H1 (cell line): ENCODE measurements around the gene TTC3. TPM values are rescaled to one million over a fixed set of nuclear protein-coding genes. Genes with fewer than 3 reads are reported as not detected.

Experiments
- CTCF ChIA-PET: fragments of 300-600 bp; sonication (Branson Sonifier 250); formaldehyde crosslinking; loops from one replicate; lab custom pipeline; 2021; ENCODE audit not compliant: partially characterized antibody; lab: Charles Lee
- POLR2A ChIA-PET: fragments of 300-600 bp; sonication (Branson Sonifier 250); formaldehyde crosslinking; loops from one replicate; lab custom pipeline; 2021; ENCODE audit warnings: inconsistent platforms; ENCODE audit not compliant: partially characterized antibody; lab: Charles Lee
- DNase-seq, 2 experiments: peaks; one replicate each; pipeline versions ENCODE4 v3.0.0 to v3.0.0-alpha.2; 2010 to 2022; ENCODE audit warnings: low spot score in 2 of 2, low read depth in 1 of 2, mixed read lengths in 1 of 2
- FAIRE-seq: peaks from 2 replicates; lab custom pipeline; 2011; peaks lifted over from hg19 to GRCh38; lab: Jason Lieb, UNC
- H2AFZ ChIP-seq: 2 replicates; pipeline ENCODE4 v1.8.1; 2012; ENCODE audit warnings: low read length, inconsistent platforms
- H2AK5ac ChIP-seq: 2 replicates; pipeline ENCODE4 v1.6.1; 2013; ENCODE audit warnings: low read depth, low read length
- H2BK120ac ChIP-seq: replicated peaks from 2 replicates; pipeline ENCODE3; 2013; ENCODE audit warnings: low read depth, low read length, inconsistent platforms
- H2BK12ac ChIP-seq: 2 replicates; pipeline ENCODE4 v1.6.1; 2013; ENCODE audit warnings: low read depth, low read length
- H2BK15ac ChIP-seq: 2 replicates; pipeline ENCODE4 v1.6.1; 2013; ENCODE audit warnings: low read length
- H2BK20ac ChIP-seq: 2 replicates; pipeline ENCODE4 v1.6.1; 2013; ENCODE audit warnings: low read length
- H2BK5ac ChIP-seq: 2 replicates; pipeline ENCODE4 v1.6.1; 2013; ENCODE audit warnings: low read depth, low read length
- H3K14ac ChIP-seq: 2 replicates; pipeline ENCODE4 v1.6.1; 2013; ENCODE audit warnings: inconsistent platforms; ENCODE audit not compliant: insufficient read length
- H3K18ac ChIP-seq: 2 replicates; pipeline ENCODE4 v1.6.1; 2013; ENCODE audit warnings: low read length; ENCODE audit errors: extremely low read depth
- H3K23ac ChIP-seq: 2 replicates; pipeline ENCODE4 v1.6.1; 2013; ENCODE audit warnings: inconsistent platforms; ENCODE audit not compliant: insufficient read length
- H3K23me2 ChIP-seq: 2 replicates; pipeline ENCODE4 v1.6.1; 2013; ENCODE audit warnings: low read depth, low read length
- H3K27ac ChIP-seq: 2 replicates; pipeline ENCODE4 v1.6.1; 2011; ENCODE audit warnings: low read depth, low read length, inconsistent platforms
- H3K27me3 ChIP-seq, 4 experiments: replicated peaks in 1 of 4; 1 replicate in 1 of 4; 2 replicates in 3 of 4; pipeline versions ENCODE4 v1.6.1 to v1.8.1; 2011 to 2013; ENCODE audit warnings: low read length in 3 of 4, mild to moderate bottlenecking in 3 of 4, inconsistent platforms in 2 of 4, mixed read lengths in 2 of 4, moderate library complexity in 1 of 4; ENCODE audit not compliant: control insufficient read depth in 3 of 4, insufficient read depth in 3 of 4; ENCODE audit errors: extremely low read depth in 1 of 4
- H3K36me3 ChIP-seq, 4 experiments: 2 replicates each; pipeline versions ENCODE4 v1.6.1 to v1.8.1; 2011 to 2013; ENCODE audit warnings: mild to moderate bottlenecking in 4 of 4, low read length in 3 of 4, moderate library complexity in 2 of 4, control low read depth in 1 of 4, inconsistent platforms in 1 of 4; ENCODE audit not compliant: insufficient read depth in 4 of 4, control insufficient read depth in 2 of 4
- H3K4ac ChIP-seq: replicated peaks from 2 replicates; pipeline ENCODE3; 2013; ENCODE audit warnings: low read length, low read depth, mixed read lengths, inconsistent platforms; ENCODE audit not compliant: insufficient read length
- H3K4me1 ChIP-seq, 4 experiments: replicated peaks in 1 of 4; 1 replicate in 1 of 4; 2 replicates in 3 of 4; pipeline versions ENCODE4 v1.6.1 to v1.8.1; 2011 to 2013; ENCODE audit warnings: low read length in 3 of 4, inconsistent platforms in 2 of 4, mixed read lengths in 1 of 4; ENCODE audit not compliant: insufficient read depth in 4 of 4, control insufficient read depth in 3 of 4
- H3K4me2 ChIP-seq, 2 experiments: 2 replicates each; pipeline versions ENCODE4 v1.6.1 to v1.8.1; 2011 to 2013; ENCODE audit warnings: low read depth in 2 of 2, low read length in 2 of 2, control low read depth in 1 of 2, inconsistent platforms in 1 of 2, mild to moderate bottlenecking in 1 of 2; ENCODE audit not compliant: insufficient read depth in 1 of 2
- H3K4me3 ChIP-seq, 4 experiments: fragments of 200-600, 300-600 bp in 1 of 4; sonication (generic), shearing (Covaris generic), sonication (Bioruptor Twin) in 1 of 4; 2 replicates each; pipeline versions ENCODE4 v1.5.1 to v1.8.1; 2011 to 2016; ENCODE audit warnings: low read length in 4 of 4, low read depth in 3 of 4, control low read depth in 2 of 4, inconsistent platforms in 2 of 4, mild to moderate bottlenecking in 2 of 4, mixed read lengths in 1 of 4, moderate library complexity in 1 of 4; ENCODE audit not compliant: insufficient read depth in 2 of 4; ENCODE audit errors: extremely low read depth in 1 of 4
- H3K56ac ChIP-seq: replicated peaks from 2 replicates; pipeline ENCODE3; 2013; ENCODE audit warnings: low read depth, mild to moderate bottlenecking, mixed read lengths, low read length, inconsistent platforms; ENCODE audit not compliant: insufficient read length
- H3K79me1 ChIP-seq: 2 replicates; pipeline ENCODE4 v1.6.1; 2013; ENCODE audit warnings: low read depth, low read length, control low read depth
- H3K79me2 ChIP-seq, 2 experiments: 2 replicates each; pipeline versions ENCODE4 v1.6.1 to v1.8.1; 2012 to 2013; ENCODE audit warnings: low read length in 2 of 2, mild to moderate bottlenecking in 2 of 2, inconsistent platforms in 1 of 2; ENCODE audit not compliant: insufficient read depth in 2 of 2, control insufficient read depth in 1 of 2
- H3K9ac ChIP-seq, 4 experiments: replicated peaks in 1 of 4; 1 replicate in 1 of 4; 2 replicates in 3 of 4; pipeline versions ENCODE4 v1.6.1 to v1.8.1; 2011 to 2013; ENCODE audit warnings: low read depth in 3 of 4, low read length in 3 of 4, control low read depth in 2 of 4, mild to moderate bottlenecking in 2 of 4, moderate library complexity in 2 of 4, inconsistent platforms in 1 of 4; ENCODE audit errors: extremely low read depth in 1 of 4
- H3K9me3 ChIP-seq, 2 experiments: 2 replicates each; pipeline versions ENCODE4 v1.6.1 to v1.8.1; 2012 to 2013; ENCODE audit warnings: mild to moderate bottlenecking in 2 of 2, moderate library complexity in 2 of 2, control low read depth in 1 of 2, inconsistent platforms in 1 of 2, low read depth in 1 of 2, low read length in 1 of 2, mixed read lengths in 1 of 2; ENCODE audit not compliant: insufficient read depth in 2 of 2
- H4K20me1 ChIP-seq, 2 experiments: replicated peaks in 1 of 2; 2 replicates each; pipeline versions ENCODE3 to v1.8.1; 2011 to 2013; ENCODE audit warnings: inconsistent platforms in 2 of 2, low read length in 2 of 2, mild to moderate bottlenecking in 1 of 2; ENCODE audit not compliant: insufficient read depth in 2 of 2, control insufficient read depth in 1 of 2
- H4K5ac ChIP-seq: 2 replicates; pipeline ENCODE4 v1.6.1; 2013; ENCODE audit warnings: low read length, low read depth, mixed read lengths, inconsistent platforms; ENCODE audit not compliant: insufficient read length
- H4K8ac ChIP-seq: 2 replicates; pipeline ENCODE4 v1.8.0; 2013; ENCODE audit warnings: mild to moderate bottlenecking, moderate library complexity, low read length, inconsistent platforms; ENCODE audit not compliant: insufficient read depth; ENCODE audit errors: extremely low read depth
- H4K91ac ChIP-seq: replicated peaks from 2 replicates; pipeline ENCODE3; 2013; ENCODE audit warnings: low read length, mixed read lengths, inconsistent platforms; ENCODE audit not compliant: insufficient read length
- ATF2 ChIP-seq: IDR thresholded peaks from 2 replicates; pipeline ENCODE4 v1.6.1; 2012; ENCODE audit warnings: low read length, inconsistent platforms
- BACH1 ChIP-seq: IDR thresholded peaks from 2 replicates; pipeline ENCODE4 v1.6.1; 2012; ENCODE audit warnings: low read length, improper control_type of control experiment
- CEBPB ChIP-seq: IDR thresholded peaks from 2 replicates; pipeline ENCODE4 v1.6.1; 2012; ENCODE audit warnings: low read depth, low read length
- CTBP2 ChIP-seq: IDR thresholded peaks from 2 replicates; pipeline ENCODE4 v1.7.0; 2011; ENCODE audit warnings: borderline replicate concordance, mild to moderate bottlenecking, moderate library complexity, mixed read lengths, low read length; ENCODE audit not compliant: insufficient read depth, insufficient read length
- GTF2F1 ChIP-seq: IDR thresholded peaks from 2 replicates; pipeline ENCODE4 v1.6.1; 2012; ENCODE audit warnings: low read depth, low read length, improper control_type of control experiment, borderline replicate concordance
- HDAC2 ChIP-seq, 2 experiments: fragments of 300-600 bp in 1 of 2; sonication (generic) in 1 of 2; IDR thresholded peaks; 2 replicates each; pipeline ENCODE4 v1.6.1; 2011 to 2012; ENCODE audit warnings: low read depth in 2 of 2, low read length in 2 of 2, mild to moderate bottlenecking in 2 of 2, moderate library complexity in 2 of 2, borderline replicate concordance in 1 of 2, inconsistent platforms in 1 of 2
- NANOG ChIP-seq: IDR thresholded peaks from 2 replicates; pipeline ENCODE4 v1.6.1; 2011; ENCODE audit warnings: low read length, low read depth, mild to moderate bottlenecking, inconsistent platforms; ENCODE audit not compliant: insufficient read depth, poor library complexity, severe bottlenecking
- PHF8 ChIP-seq: fragments of 200-600 bp; sonication (generic); conservative IDR thresholded peaks from 2 replicates; pipeline ENCODE4 v1.7.1; 2012; ENCODE audit warnings: low read depth, mild to moderate bottlenecking, inconsistent platforms, low read length, moderate library complexity
- SP1 ChIP-seq: IDR thresholded peaks from 2 replicates; pipeline ENCODE4 v1.6.1; 2011; ENCODE audit warnings: low read depth, low read length
- SP4 ChIP-seq: IDR thresholded peaks from 2 replicates; pipeline ENCODE4 v1.6.1; 2012; ENCODE audit warnings: low read length, inconsistent platforms
- TBP ChIP-seq: IDR thresholded peaks from 2 replicates; pipeline ENCODE4 v1.6.1; 2011; ENCODE audit warnings: low read depth, low read length, improper control_type of control experiment
- WGBS, 2 experiments: shearing (Covaris generic) in 1 of 2; methylation state at CpG; one replicate each; pipeline versions ENCODE4 v1.1.6 to v1.1.7; 2013 to 2015; ENCODE audit warnings: low lambda C conversion rate in 2 of 2, mixed read lengths in 2 of 2, inconsistent platforms in 1 of 2, low coverage in 1 of 2, missing lambda C conversion rate in 1 of 2; ENCODE audit not compliant: insufficient replicate concordance in 2 of 2, insufficient coverage in 1 of 2, insufficient read length in 1 of 2; ENCODE audit errors: extremely low coverage in 1 of 2, missing lambda C conversion rate in 1 of 2; 5-methylcytosine and 5-hydroxymethylcytosine counted together
- polyA plus RNA-seq, 7 experiments: library from polyadenylated mRNA; depleted of rRNA in 3 of 7; stranded (reverse) in 5 of 7; unstranded in 2 of 7; fragments of >200 nt in 5 of 7; fragments of 200-250 nt in 2 of 7; gene quantifications; 1 replicate in 5 of 7; 2 replicates in 1 of 7; 4 replicates in 1 of 7; pipeline versions ENCODE4 v1.2.1 to v1.2.3, GENCODE V29; 2011 to 2013; ENCODE audit warnings: missing spikeins in 2 of 7, mixed read lengths in 2 of 7
- total RNA-seq: library from RNA; stranded (reverse); fragmentation: NEBNext Ultra II Directional; extraction: Animal tissue kit (Norgen Biotek cat#: 25700); gene quantifications from 2 replicates; pipeline ENCODE4 v1.2.1, GENCODE V29; 2021

Gene TTC3
- total and polyA plus RNA-seq, 2 of the 8 experiments (the other 6 are each of a cell fraction or from before 2014, with no cell fraction given): 11.0 to 36.2 TPM

- ChIA-PET CTCF (interaction anchor here (0.7 to 2.3 kb wide), 4 partner anchors 14 to 90 kb away, joined by 3 to 7 read pairs (median 3); no protein-coding TSS in a partner anchor), POLR2A (no interaction called here)
- Histone ChIP-seq H3K4me2 (no peak overlapping the region), H3K9me3 (no peaks in the 10 kb centered on the region), H3K18ac (no peak overlapping the region), H3K27ac (no peak overlapping the region), H2BK5ac (no peak overlapping the region), H3K4me3 (no peak overlapping the region), H4K91ac (no peak overlapping the region), H3K27me3 (peaks cover 0 to 69% (median 26%) of the 10 kb centered on the region in 4 experiments; a peak in 6 of 7 replicates), H2AK5ac (no peak overlapping the region), H3K56ac (no peak overlapping the region), H2BK15ac (no peak overlapping the region), H3K9ac (no peak overlapping the region), H2BK20ac (no peak overlapping the region), H3K23me2 (no peaks in the 10 kb centered on the region), H3K79me1 (no peaks in the 10 kb centered on the region), H3K4ac (no peak overlapping the region), H3K14ac (no peak overlapping the region), H3K23ac (no peak overlapping the region), H3K36me3 (no peaks in the 10 kb centered on the region), H2BK12ac (no peak overlapping the region), H3K79me2 (no peaks in the 10 kb centered on the region), H2AFZ (no peak overlapping the region), H4K5ac (no peak overlapping the region), H3K4me1 (peaks cover 0 to 5% (median under 1%) of the 10 kb centered on the region in 4 experiments; a peak in 5 of 7 replicates), H4K8ac (peak overlapping the region; percentile 36; the same call in 1 of the 2 replicates), H4K20me1 (peaks cover 0 to 3% of the 10 kb centered on the region in 2 experiments), H2BK120ac (no peak overlapping the region)
- TF ChIP-seq ATF2 (no peak), CTBP2 (no peak), TBP (no peak), NANOG (no peak), SP1 (no peak), SP4 (no peak), BACH1 (no peak), PHF8 (no peak), GTF2F1 (no peak), CEBPB (no peak), HDAC2 (IDR thresholded peaks at IDR 0.05; ENCODE audit: borderline replicate concordance in 1 of 2, low read depth in 2 of 2, low read length in 2 of 2) (no peak)
- 80% methylated on average over 4 of the region's 4 CpGs; no CpG with 5 or more reads in 1 of the 2 experiments for WGBS, 2 experiments
- FAIRE-seq: no peak
- no peak for DNase-seq
Measured at GRCh38 chr21:37041706-37042271, 31.3 kb upstream of the TTC3 start.
